Ureter (tissue), 1 donor: ENCODE measurements around the gene CARD11. TPM values are rescaled to one million over a fixed set of nuclear protein-coding genes. Genes with fewer than 3 reads are reported as not detected.

Source experiments
- DNase-seq: peaks from one replicate; pipeline ENCODE4 v3.0.0-alpha.2; 2020; ENCODE audit warnings: low spot score
- total RNA-seq: library from RNA; stranded (reverse); gene quantifications from one replicate; pipeline ENCODE4 v1.2.4, GENCODE V29; 2023
- donor health status: DM: yes; HTN: yes; CAD: no.

The CARD11 gene
- total RNA-seq, 1 donor from 2014 or later = 52.3 TPM

GRCh38 chr7:2906197-2906931, 137.3 kb downstream of the CARD11 start:
- no peak for DNase-seq

GRCh38 chr7:2905500-2905899, 138.2 kb downstream of the CARD11 start:
- DNase-seq = no peak

GRCh38 chr7:2905027-2905426, 138.6 kb downstream of the CARD11 start:
- DNase-seq = no peak

GRCh38 chr7:2904202-2904601, 139.5 kb downstream of the CARD11 start:
- DNase-seq = no peak

GRCh38 chr7:2903682-2904162, 139.9 kb downstream of the CARD11 start:
- no peak for DNase-seq

- no peak for DNase-seq
These were observed 146.6 kb downstream of the CARD11 start for GRCh38 chr7:2897023-2897422.

- no peak for DNase-seq
These were observed 147.5 kb downstream of the CARD11 start for GRCh38 chr7:2896131-2896530.

- no peak for DNase-seq
These were observed 149.3 kb downstream of the CARD11 start for GRCh38 chr7:2894118-2894940.

GRCh38 chr7:2893411-2893861, 150.2 kb downstream of the CARD11 start:
- no peak for DNase-seq

GRCh38 chr7:2892549-2892948, 151.1 kb downstream of the CARD11 start:
- no peak for DNase-seq

- DNase-seq = no peak
These were observed 155.9 kb downstream of the CARD11 start for GRCh38 chr7:2887816-2888215.

GRCh38 chr7:2886900-2887299, 156.8 kb downstream of the CARD11 start:
- DNase-seq = no peak

- no peak for DNase-seq
These were observed 157.3 kb downstream of the CARD11 start for GRCh38 chr7:2886391-2886790.

GRCh38 chr7:2884161-2884560, 159.5 kb downstream of the CARD11 start:
- DNase-seq = no peak

- DNase-seq = no peak
These were observed 160.6 kb downstream of the CARD11 start for GRCh38 chr7:2883101-2883500.

GRCh38 chr7:2882111-2882510, 161.6 kb downstream of the CARD11 start:
- DNase-seq = no peak

GRCh38 chr7:2880874-2881533, 162.7 kb downstream of the CARD11 start:
- no peak for DNase-seq

- no peak for DNase-seq
These were observed 163.6 kb downstream of the CARD11 start for GRCh38 chr7:2880051-2880450.

GRCh38 chr7:2879354-2879753, 164.3 kb downstream of the CARD11 start:
- no peak for DNase-seq

- DNase-seq = no peak
These were observed 165.4 kb downstream of the CARD11 start for GRCh38 chr7:2878306-2878705.

GRCh38 chr7:2876031-2876731, 167.5 kb downstream of the CARD11 start:
- DNase-seq = no peak
